Body of pancreas (tissue), 4 donors: ENCODE measurements around the gene PIGM. TPM values are rescaled to one million over a fixed set of nuclear protein-coding genes. Genes with fewer than 3 reads are reported as not detected.

Experiments used
- ATAC-seq: fragments of 150-250 bp; one replicate; pipeline ENCODE4 v1.9.1; 2016
- DNase-seq, 4 donors: peaks; one replicate each; pipeline ENCODE4 v3.0.0-alpha.2; 2019
- H3K27ac ChIP-seq, 4 donors: fragments of 200-600 bp; sonication (generic); 1 replicate in 3 of 4; 2 replicates in 1 of 4; pipeline versions ENCODE4 v1.5.1 to v1.6.1; 2016 to 2019; ENCODE audit warnings: mild to moderate bottlenecking in 1 of 4, mixed read lengths in 1 of 4, moderate library complexity in 1 of 4
- H3K27me3 ChIP-seq, 2 donors: fragments of 200-600 bp; sonication (generic); one replicate each; pipeline ENCODE4 v1.6.0; 2016; ENCODE audit warnings: mild to moderate bottlenecking in 1 of 2
- H3K36me3 ChIP-seq, 2 donors: fragments of 200-600 bp; sonication (generic); replicated peaks in 1 of 2; 2 replicates each; pipeline ENCODE4 v1.5.1; 2016; ENCODE audit warnings: low read depth in 2 of 2; ENCODE audit not compliant: insufficient read depth in 1 of 2
- H3K4me1 ChIP-seq: fragments of 200-600 bp; sonication (generic); one replicate; pipeline ENCODE4 v1.6.0; 2016
- H3K4me3 ChIP-seq, 2 donors: fragments of 200-600 bp; sonication (generic); 1 replicate in 1 of 2; 2 replicates in 1 of 2; pipeline ENCODE4 v1.5.1; 2016 to 2019
- H3K9me3 ChIP-seq, 3 donors: fragments of 200-600 bp; sonication (generic); 1 replicate in 2 of 3; 2 replicates in 1 of 3; pipeline ENCODE4 v1.5.1; 2016
- CTCF ChIP-seq, 7 experiments: fragments of 450-650 bp in 4 of 7; fragments of 200-600 bp in 3 of 7; sonication (generic) in 3 of 7; IDR thresholded peaks; one replicate each; pipeline ENCODE4 v1.5.1; 2016 to 2019; ENCODE audit warnings: antibody characterized with exemption in 7 of 7
- POLR2A ChIP-seq, 3 donors: fragments of 450-650 bp; IDR thresholded peaks; one replicate each; pipeline ENCODE4 v1.6.1; 2016; ENCODE audit warnings: antibody characterized with exemption in 3 of 3, mild to moderate bottlenecking in 2 of 3
- WGBS, 2 donors: methylation state at CpG; one replicate each; pipeline ENCODE4 v1.1.5; 2017; 5-methylcytosine and 5-hydroxymethylcytosine counted together
- intact Hi-C: fragments of 100-400 bp; cut with DNase I; formaldehyde crosslinking; loops from one replicate; pipeline ENCODE4 v1.15.1; 2023
- total RNA-seq, 2 donors: library from RNA; depleted of rRNA; stranded (reverse); fragments of >200 nt; gene quantifications; one replicate each; pipeline ENCODE4 v1.1.0, GENCODE V29; 2016

The PIGM gene
- total RNA-seq, 2 donors from 2014 or later: 4.9 to 7.8 TPM

DNA sequence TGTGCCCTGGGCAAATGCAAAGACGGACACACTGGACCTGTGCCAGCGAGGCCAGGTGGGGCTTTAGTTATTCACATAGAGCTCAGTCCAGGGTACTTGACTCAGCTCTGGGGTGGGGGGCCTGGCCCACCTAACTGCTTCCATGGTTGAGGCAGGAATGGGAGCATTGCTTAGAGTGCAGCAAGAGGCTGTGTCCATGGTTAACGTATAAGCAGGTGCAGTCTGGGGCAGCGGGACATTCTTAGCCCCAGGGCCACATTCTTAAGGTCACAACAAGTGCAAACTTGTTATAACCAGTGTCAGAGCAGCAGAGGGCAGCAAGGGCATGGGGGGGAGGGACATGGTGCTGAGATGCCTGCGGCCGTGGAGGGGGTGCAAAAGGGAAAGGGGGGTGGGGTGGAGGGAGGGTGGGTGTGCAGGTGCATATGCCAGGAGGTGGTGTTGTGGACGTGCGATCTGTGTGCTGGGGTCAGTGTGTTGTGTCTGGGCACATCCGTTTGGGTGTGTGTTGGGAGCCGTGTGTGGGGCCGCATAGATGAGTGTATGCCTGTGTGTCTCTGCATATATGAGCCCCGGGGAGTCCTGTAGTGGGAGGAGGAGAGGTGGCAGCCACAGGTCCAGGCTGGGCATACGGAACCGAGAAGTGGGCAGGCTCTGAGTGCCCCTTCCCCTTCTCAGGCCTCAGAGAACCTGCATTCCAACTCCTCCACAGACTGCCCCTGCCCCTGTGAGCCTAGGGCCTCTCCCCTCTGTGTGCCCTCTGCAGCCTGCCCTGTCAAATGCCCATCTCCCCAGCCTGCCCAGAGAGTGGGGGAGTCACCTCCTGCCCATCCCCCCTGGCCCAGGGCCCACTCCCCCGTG is 29.8 kb upstream of the PIGM start:
- 37 to 49% methylated on average over 12 to 15 of the region's 15 CpGs for WGBS, 2 donors
- H3K9me3 ChIP-seq: no peaks in the 10 kb centered on the region
- intact Hi-C loops: no loop called here
- no peaks in the 10 kb centered on the region for H3K27me3 ChIP-seq
- no peak overlapping the region for H3K4me3 ChIP-seq
- no peak for DNase-seq
- no peaks in the 10 kb centered on the region for H3K36me3 ChIP-seq
- TF ChIP-seq POLR2A (IDR thresholded peaks at IDR 0.05) (no peak), CTCF (IDR thresholded peaks at IDR 0.05) (no peak)
- H3K4me1 ChIP-seq: no peaks in the 10 kb centered on the region
- ATAC-seq: no peak
- H3K27ac ChIP-seq: no peak overlapping the region

- intact Hi-C loops: no loop called here
- Histone ChIP-seq H3K27ac (no peak overlapping the region), H3K27me3 (no peaks in the 10 kb centered on the region), H3K4me1 (no peaks in the 10 kb centered on the region), H3K4me3 (no peak overlapping the region), H3K36me3 (no peaks in the 10 kb centered on the region), H3K9me3 (no peaks in the 10 kb centered on the region)
- ATAC-seq (no peak), DNase-seq (no peak)
- 25 to 52% methylated on average over 2 of the region's 2 CpGs for WGBS, 2 donors
- TF ChIP-seq CTCF (IDR thresholded peaks at IDR 0.05): peak in 2 of 7 experiments; percentile 8 to 9
- TF ChIP-seq POLR2A (IDR thresholded peaks at IDR 0.05): no peak
These were observed 26.3 kb upstream of the PIGM start for GRCh38 chr1:160058087-160058486.

DNA sequence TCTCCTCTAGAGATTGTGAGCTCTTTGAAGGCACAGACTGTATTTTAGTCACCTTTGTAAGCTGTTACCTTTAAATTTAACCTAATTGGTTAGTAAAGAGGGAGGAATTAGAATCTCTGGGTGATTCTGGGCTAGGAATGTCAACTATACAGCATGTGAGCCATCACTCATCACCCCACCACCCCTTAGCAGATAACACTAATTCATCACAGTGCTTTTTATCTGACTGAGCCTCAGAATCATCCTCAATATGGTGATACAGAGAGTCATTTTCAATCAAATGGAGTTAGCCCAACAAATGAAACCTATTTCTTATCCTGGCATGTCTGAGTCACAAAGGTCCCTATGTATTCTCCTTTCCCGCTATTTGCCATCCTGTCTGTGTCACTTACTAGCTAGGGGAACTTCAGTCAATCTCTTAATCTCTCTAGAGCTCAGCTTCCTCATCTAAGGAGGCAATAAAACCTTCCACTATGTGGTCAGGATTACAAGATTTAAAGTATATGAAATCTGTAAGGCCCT is 24.9 kb upstream of the PIGM start:
- H3K9me3 ChIP-seq: no peaks in the 10 kb centered on the region
- H3K27me3 ChIP-seq: no peaks in the 10 kb centered on the region
- H3K4me1 ChIP-seq: no peaks in the 10 kb centered on the region
- H3K4me3 ChIP-seq: no peak overlapping the region
- no peak overlapping the region for H3K27ac ChIP-seq
- intact Hi-C loops: no loop called here
- WGBS, 2 donors: 76 to 88% methylated on average over 1 of the region's 1 CpG
- no peaks in the 10 kb centered on the region for H3K36me3 ChIP-seq
- DNase-seq (no peak), ATAC-seq (no peak)
- TF ChIP-seq POLR2A (IDR thresholded peaks at IDR 0.05) (no peak), CTCF (IDR thresholded peaks at IDR 0.05) (no peak)

DNA sequence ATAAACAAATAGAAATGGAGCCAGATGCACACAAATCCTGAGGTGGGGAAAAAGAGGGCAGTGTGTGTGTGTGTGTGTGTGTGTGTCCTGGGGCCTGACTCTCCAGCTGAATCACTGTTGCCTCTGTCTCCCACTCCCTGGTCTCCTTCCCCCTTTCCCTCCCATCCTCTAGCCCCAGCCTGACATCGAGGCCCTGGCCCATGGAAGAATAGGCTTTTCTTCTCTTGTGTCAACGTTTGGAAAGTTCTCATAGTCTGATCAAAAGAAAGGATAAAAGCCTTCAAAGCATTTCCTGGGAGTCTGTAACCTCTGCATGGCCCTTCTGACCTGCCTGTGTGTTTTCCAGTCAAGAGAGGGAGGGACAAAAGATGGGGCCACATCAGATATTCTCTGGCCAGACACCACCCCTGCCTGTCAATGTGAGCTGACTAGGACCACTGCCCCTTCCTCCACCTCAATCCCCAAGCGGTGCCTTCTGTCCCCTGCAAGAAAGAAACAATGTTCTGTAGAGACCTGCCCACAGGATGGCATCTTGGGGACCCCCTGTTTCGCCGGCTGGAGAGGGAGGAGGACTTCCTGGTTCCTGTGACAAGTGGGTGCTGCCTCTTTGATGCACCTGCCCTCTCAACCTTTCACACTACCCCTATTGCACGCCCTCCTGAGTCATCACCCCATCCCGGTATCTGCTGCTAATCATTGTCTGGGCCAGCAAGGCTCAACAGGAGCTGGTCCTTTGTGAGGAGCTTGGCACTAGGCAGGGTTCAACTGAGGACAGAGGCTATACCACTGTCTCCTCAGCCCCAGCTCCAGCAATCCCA is 22.0 kb upstream of the PIGM start:
- Histone ChIP-seq H3K27ac (no peak overlapping the region), H3K4me1 (no peaks in the 10 kb centered on the region), H3K4me3 (no peak overlapping the region), H3K9me3 (no peaks in the 10 kb centered on the region), H3K27me3 (no peaks in the 10 kb centered on the region), H3K36me3 (no peaks in the 10 kb centered on the region)
- intact Hi-C loops: loop anchor here (5.0 kb wide), 1 partner anchor 34 kb away; no protein-coding TSS in a partner anchor
- ATAC-seq (no peak), DNase-seq (no peak)
- 57 to 68% methylated on average over 7 of the region's 7 CpGs for WGBS, 2 donors
- no peak for TF ChIP-seq POLR2A (IDR thresholded peaks at IDR 0.05)
- TF ChIP-seq CTCF (IDR thresholded peaks at IDR 0.05): no peak
